K562 (cell line): ENCODE data around the gene ZFP14. TPM values are rescaled to one million over a fixed set of nuclear protein-coding genes. Genes with fewer than 3 reads are reported as not detected.

Experiments used
- ATAC-seq: fragments of 200-7000 bp; cut with Tn5 transposase; 3 replicates; pipeline ENCODE4 v1.9.1; 2020; ENCODE audit warnings: moderate library complexity
- BruUV-seq: library from RNA; stranded (reverse); fragments of 400-500 nt; replicated peaks from 2 replicates; lab custom pipeline; 2021; lab: Mats Ljungman, UMichigan
- CTCF ChIA-PET: fragments of 300-600 bp; formaldehyde crosslinking; extraction: SDS; loops from one replicate; lab custom pipeline; 2021; ENCODE audit warnings: low intra/inter-chr PET ratio; lab: Yijun Ruan, JAX
- POLR2A ChIA-PET: fragments of 300-600, 350-650 bp; sonication (Branson Sonifier 250); formaldehyde crosslinking; extraction: SDS; loops from one replicate; lab custom pipeline; 2021; ENCODE audit warnings: antibody characterized with exemption, inconsistent platforms; lab: Yijun Ruan, JAX
- DNase-seq, 4 experiments: peaks; one replicate each; pipeline versions ENCODE4 v3.0.0 to v3.0.0-alpha.2; 2011 to 2018; ENCODE audit warnings: low spot score in 3 of 4, mixed read lengths in 3 of 4; ENCODE audit errors: extremely low read depth in 1 of 4
- FAIRE-seq: peaks from 2 replicates; lab custom pipeline; 2011; peaks lifted over from hg19 to GRCh38; lab: Jason Lieb, UNC
- H2AFZ ChIP-seq: 2 replicates; pipeline ENCODE4 v1.6.0; 2011; ENCODE audit warnings: low read depth, low read length, control low read depth, inconsistent platforms
- H3K27ac ChIP-seq: fragments of 200-600 bp; 3 replicates; pipeline ENCODE4 v1.8.0; 2011; ENCODE audit warnings: low read depth, mild to moderate bottlenecking, control low read depth, inconsistent platforms, low read length, moderate library complexity, mixed read lengths; ENCODE audit errors: extremely low read depth
- H3K27me3 ChIP-seq, 2 experiments: fragments of 300-600 bp in 1 of 2; 2 replicates in 1 of 2; 3 replicates in 1 of 2; pipeline versions ENCODE4 v1.6.0 to v1.8.0; 2011; ENCODE audit warnings: inconsistent platforms in 2 of 2, low read length in 2 of 2, mild to moderate bottlenecking in 1 of 2, mixed read lengths in 1 of 2, moderate library complexity in 1 of 2; ENCODE audit not compliant: control insufficient read depth in 2 of 2, insufficient read depth in 2 of 2
- H3K36me3 ChIP-seq: fragments of 300-600 bp; 3 replicates; pipeline ENCODE4 v1.8.0; 2011; ENCODE audit warnings: mild to moderate bottlenecking, low read length, inconsistent platforms; ENCODE audit not compliant: control insufficient read depth, insufficient read depth
- H3K4me1 ChIP-seq, 2 experiments: fragments of 200-600 bp in 1 of 2; replicated peaks in 1 of 2; 2 replicates in 1 of 2; 3 replicates in 1 of 2; pipeline versions ENCODE4 v1.5.1 to v1.8.0; 2011; ENCODE audit warnings: inconsistent platforms in 2 of 2, low read length in 2 of 2, mild to moderate bottlenecking in 1 of 2, mixed read lengths in 1 of 2, moderate library complexity in 1 of 2; ENCODE audit not compliant: control insufficient read depth in 2 of 2, insufficient read depth in 2 of 2
- H3K4me2 ChIP-seq: 2 replicates; pipeline ENCODE4 v1.6.1; 2011; ENCODE audit warnings: low read length, control low read depth, inconsistent platforms, mixed read lengths; ENCODE audit not compliant: insufficient read depth
- H3K4me3 ChIP-seq: fragments of 200-600 bp; sonication (generic), shearing (Covaris generic); 2 replicates; pipeline ENCODE4 v1.5.1; 2016; ENCODE audit warnings: control low read depth, inconsistent platforms
- H3K79me2 ChIP-seq: fragments of 200-600 bp; 3 replicates; pipeline ENCODE4 v1.8.0; 2011; ENCODE audit warnings: low read length, inconsistent platforms; ENCODE audit not compliant: control insufficient read depth, insufficient read depth
- H3K9ac ChIP-seq, 2 experiments: 2 replicates each; pipeline versions ENCODE4 v1.6.0 to v1.6.1; 2011; ENCODE audit warnings: low read depth in 2 of 2, low read length in 2 of 2, control low read depth in 1 of 2, inconsistent platforms in 1 of 2, mild to moderate bottlenecking in 1 of 2, mixed read lengths in 1 of 2; ENCODE audit not compliant: insufficient read depth in 1 of 2
- H3K9me1 ChIP-seq: one replicate; pipeline ENCODE4 v1.6.0; 2011; ENCODE audit warnings: inconsistent platforms, mild to moderate bottlenecking, low read length, moderate library complexity; ENCODE audit not compliant: control insufficient read depth, insufficient read depth
- H3K9me3 ChIP-seq: replicated peaks from 2 replicates; pipeline ENCODE4 v1.5.1; 2011; ENCODE audit warnings: low read depth, low read length, inconsistent platforms; ENCODE audit not compliant: control insufficient read depth, insufficient read depth
- H4K20me1 ChIP-seq: replicated peaks from 2 replicates; pipeline ENCODE4 v1.6.1; 2011; ENCODE audit warnings: low read length, inconsistent platforms, mixed read lengths; ENCODE audit not compliant: control insufficient read depth, insufficient read depth
- ASH1L ChIP-seq: fragments of 450-650 bp; IDR thresholded peaks from 2 replicates; pipeline ENCODE4 v1.6.1; 2018; ENCODE audit warnings: borderline replicate concordance, mild to moderate bottlenecking, low read depth; ENCODE audit not compliant: partially characterized antibody
- GABPA ChIP-seq: fragments of 200-800 bp; sonication (Bioruptor generic); conservative IDR thresholded peaks from 2 replicates; pipeline ENCODE4 v1.6.1; 2016; ENCODE audit warnings: low read depth, missing genetic modification characterization, missing compliant biosample characterization
- LARP7 ChIP-seq: fragments of 450-650 bp; IDR thresholded peaks from 2 replicates; pipeline ENCODE4 v1.6.1; 2016
- PHB2 ChIP-seq: fragments of 450-650 bp; IDR thresholded peaks from 2 replicates; pipeline ENCODE4 v1.6.1; 2017; ENCODE audit warnings: low read depth
- ZBTB7A ChIP-seq: IDR thresholded peaks from 2 replicates; pipeline ENCODE4 v1.6.1; 2011; ENCODE audit warnings: low read depth, mild to moderate bottlenecking, low read length, moderate library complexity, borderline replicate concordance; ENCODE audit not compliant: control insufficient read depth
- ZKSCAN3 ChIP-seq: fragments of 250-450 bp; sonication (Bioruptor Pico); IDR thresholded peaks from 2 replicates; pipeline ENCODE4 v1.4.0; 2020
- ZNF444 ChIP-seq: fragments of 250-450 bp; sonication (Bioruptor Pico); IDR thresholded peaks from 2 replicates; pipeline ENCODE4 v1.4.0; 2020; ENCODE audit warnings: mild to moderate bottlenecking, moderate library complexity
- ZNF830 ChIP-seq: fragments of 250-450 bp; sonication (Bioruptor Pico); IDR thresholded peaks from 2 replicates; pipeline ENCODE4 v1.5.0; 2021; ENCODE audit warnings: mild to moderate bottlenecking
- WGBS: fragments of 100-300 bp; shearing (Covaris generic); methylation state at CpG from one replicate; pipeline ENCODE4 v1.1.6; 2016; ENCODE audit warnings: low coverage, mixed read lengths; ENCODE audit not compliant: insufficient coverage; ENCODE audit errors: missing lambda C conversion rate; 5-methylcytosine and 5-hydroxymethylcytosine counted together
- in situ Hi-C: fragments of 300-500 bp; cut with MboI; formaldehyde crosslinking; loops from 4 replicates; pipeline ENCODE4 v1.15.0; 2018; ENCODE audit warnings: inconsistent platforms, mixed read lengths
- intact Hi-C: fragments of 100-400 bp; cut with micrococcal nuclease; formaldehyde crosslinking; loops from 2 replicates; pipeline ENCODE4 v1.14.2; 2022
- polyA plus RNA-seq, 8 experiments: library from polyadenylated mRNA; depleted of rRNA in 4 of 8; stranded (reverse) in 5 of 8; unstranded in 3 of 8; fragments of >200 nt; fragmentation: Nextera tagmentation in 2 of 8; fragmentation: Illumina TruSeq in 1 of 8; extraction: Ambion mirVana in 2 of 8; extraction: Trizol in 1 of 8; gene quantifications; 2 replicates each; pipeline versions ENCODE4 v1.2.1 to v1.2.3, GENCODE V29; 2011 to 2014; ENCODE audit warnings: inconsistent platforms in 1 of 8, missing spikeins in 1 of 8
- total RNA-seq, 7 experiments: library from RNA; depleted of rRNA in 6 of 7; stranded (reverse); fragments of >200 nt in 6 of 7; fragmentation: Illumina TruSeq in 2 of 7; extraction: Trizol in 2 of 7; gene quantifications; 2 replicates each; pipeline versions ENCODE4 v1.2.1 to v1.2.3, GENCODE V29; 2011 to 2021; ENCODE audit warnings: low replicate concordance in 1 of 7
- TF ChIP-seq, protein P1 (sequence below): fragments of 450-650 bp; formaldehyde crosslinking; IDR thresholded peaks from 2 replicates; pipeline ENCODE4 v1.4.0; 2020; ENCODE audit warnings: mild to moderate bottlenecking, moderate library complexity
- TF ChIP-seq, protein P2 (sequence below), 2 experiments: fragments of 150-350 bp in 1 of 2; IDR thresholded peaks; 2 replicates each; pipeline ENCODE4 v1.6.1; 2012 to 2016; ENCODE audit warnings: low read depth in 2 of 2, low read length in 2 of 2, mild to moderate bottlenecking in 1 of 2, moderate library complexity in 1 of 2
- TF ChIP-seq, protein P3 (sequence below): fragments of 250-450 bp; sonication (Bioruptor Pico); IDR thresholded peaks from 2 replicates; pipeline ENCODE4 v1.8.0; 2021; ENCODE audit warnings: borderline replicate concordance, mild to moderate bottlenecking, moderate library complexity; ENCODE audit not compliant: poor library complexity, severe bottlenecking

ZFP14 gene
- total and polyA plus RNA-seq, 9 of the 15 experiments (the other 6 are each of a cell fraction or from before 2014, with no cell fraction given) = 0.80 to 1.9 (median 1.4) TPM

- intact Hi-C loops (no loop called here), in situ Hi-C loops (no loop called here)
- Histone ChIP-seq H3K9me1 (no peaks in the 10 kb centered on the region), H2AFZ (no peak overlapping the region), H3K79me2 (no peaks in the 10 kb centered on the region), H3K4me1 (no peaks in the 10 kb centered on the region), H3K4me2 (no peak overlapping the region), H3K4me3 (no peak overlapping the region), H3K9me3 (no peaks in the 10 kb centered on the region), H4K20me1 (no peaks in the 10 kb centered on the region)
- BruUV-seq = no TSS peak
- CTCF ChIA-PET = no interaction called here
- ATAC-seq (no peak), FAIRE-seq (no peak), DNase-seq (no peak)
- WGBS = 30% methylated on average over 3 of the region's 3 CpGs
- TF ChIP-seq ZNF830 = no peak
- no peak for TF ChIP-seq GABPA (tag)
- no peak for TF ChIP-seq PHB2
- TF ChIP-seq, all 486 proteins: peak for 0
- Histone ChIP-seq H3K27ac (no peak overlapping the region), H3K9ac (no peak overlapping the region), H3K36me3 (peaks cover 31% of the 10 kb centered on the region; the same call in 1 of the 3 replicates), H3K27me3 (no peaks in the 10 kb centered on the region)
- POLR2A ChIA-PET = interaction anchor here (1.0 kb wide), 1 partner anchor 10 kb away, joined by 4 read pairs; no protein-coding TSS in a partner anchor
Observed at GRCh38 chr19:36404498-36404897, 25.5 kb upstream of the ZFP14 start.

- H4K20me1 ChIP-seq = no peaks in the 10 kb centered on the region
- POLR2A ChIA-PET = interaction anchor here (0.6 kb wide), 1 partner anchor 171 kb away, joined by 3 read pairs; no protein-coding TSS in a partner anchor
- FAIRE-seq (no peak), ATAC-seq (no peak), DNase-seq (no peak)
- no peak overlapping the region for H3K27ac ChIP-seq
- in situ Hi-C loops = no loop called here
- CTCF ChIA-PET = no interaction called here
- no peak overlapping the region for H2AFZ ChIP-seq
- H3K4me2 ChIP-seq = no peak overlapping the region
- no peaks in the 10 kb centered on the region for H3K79me2 ChIP-seq
- H3K27me3 ChIP-seq = no peaks in the 10 kb centered on the region
- no peak overlapping the region for H3K4me3 ChIP-seq
- intact Hi-C loops = no loop called here
- BruUV-seq = no TSS peak
- H3K4me1 ChIP-seq = no peaks in the 10 kb centered on the region
- H3K9ac ChIP-seq = no peak overlapping the region
- peaks cover 9% of the 10 kb centered on the region; the same call in 1 of the 3 replicates for H3K36me3 ChIP-seq
- H3K9me3 ChIP-seq = no peaks in the 10 kb centered on the region
- H3K9me1 ChIP-seq = no peaks in the 10 kb centered on the region
- 22% methylated on average over 7 of the region's 7 CpGs for WGBS
- no peak for TF ChIP-seq LARP7
- TF ChIP-seq, protein P1, sequence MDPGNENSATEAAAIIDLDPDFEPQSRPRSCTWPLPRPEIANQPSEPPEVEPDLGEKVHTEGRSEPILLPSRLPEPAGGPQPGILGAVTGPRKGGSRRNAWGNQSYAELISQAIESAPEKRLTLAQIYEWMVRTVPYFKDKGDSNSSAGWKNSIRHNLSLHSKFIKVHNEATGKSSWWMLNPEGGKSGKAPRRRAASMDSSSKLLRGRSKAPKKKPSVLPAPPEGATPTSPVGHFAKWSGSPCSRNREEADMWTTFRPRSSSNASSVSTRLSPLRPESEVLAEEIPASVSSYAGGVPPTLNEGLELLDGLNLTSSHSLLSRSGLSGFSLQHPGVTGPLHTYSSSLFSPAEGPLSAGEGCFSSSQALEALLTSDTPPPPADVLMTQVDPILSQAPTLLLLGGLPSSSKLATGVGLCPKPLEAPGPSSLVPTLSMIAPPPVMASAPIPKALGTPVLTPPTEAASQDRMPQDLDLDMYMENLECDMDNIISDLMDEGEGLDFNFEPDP (CRISPR knock-in tag) = no peak
- TF ChIP-seq ASH1L = no peak
- TF ChIP-seq, protein P2, sequence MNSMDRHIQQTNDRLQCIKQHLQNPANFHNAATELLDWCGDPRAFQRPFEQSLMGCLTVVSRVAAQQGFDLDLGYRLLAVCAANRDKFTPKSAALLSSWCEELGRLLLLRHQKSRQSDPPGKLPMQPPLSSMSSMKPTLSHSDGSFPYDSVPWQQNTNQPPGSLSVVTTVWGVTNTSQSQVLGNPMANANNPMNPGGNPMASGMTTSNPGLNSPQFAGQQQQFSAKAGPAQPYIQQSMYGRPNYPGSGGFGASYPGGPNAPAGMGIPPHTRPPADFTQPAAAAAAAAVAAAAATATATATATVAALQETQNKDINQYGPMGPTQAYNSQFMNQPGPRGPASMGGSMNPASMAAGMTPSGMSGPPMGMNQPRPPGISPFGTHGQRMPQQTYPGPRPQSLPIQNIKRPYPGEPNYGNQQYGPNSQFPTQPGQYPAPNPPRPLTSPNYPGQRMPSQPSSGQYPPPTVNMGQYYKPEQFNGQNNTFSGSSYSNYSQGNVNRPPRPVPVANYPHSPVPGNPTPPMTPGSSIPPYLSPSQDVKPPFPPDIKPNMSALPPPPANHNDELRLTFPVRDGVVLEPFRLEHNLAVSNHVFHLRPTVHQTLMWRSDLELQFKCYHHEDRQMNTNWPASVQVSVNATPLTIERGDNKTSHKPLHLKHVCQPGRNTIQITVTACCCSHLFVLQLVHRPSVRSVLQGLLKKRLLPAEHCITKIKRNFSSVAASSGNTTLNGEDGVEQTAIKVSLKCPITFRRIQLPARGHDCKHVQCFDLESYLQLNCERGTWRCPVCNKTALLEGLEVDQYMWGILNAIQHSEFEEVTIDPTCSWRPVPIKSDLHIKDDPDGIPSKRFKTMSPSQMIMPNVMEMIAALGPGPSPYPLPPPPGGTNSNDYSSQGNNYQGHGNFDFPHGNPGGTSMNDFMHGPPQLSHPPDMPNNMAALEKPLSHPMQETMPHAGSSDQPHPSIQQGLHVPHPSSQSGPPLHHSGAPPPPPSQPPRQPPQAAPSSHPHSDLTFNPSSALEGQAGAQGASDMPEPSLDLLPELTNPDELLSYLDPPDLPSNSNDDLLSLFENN (IDR thresholded peaks at IDR 0.05; ENCODE audit: low read depth in 2 of 2, low read length in 2 of 2) = no peak
- TF ChIP-seq ZNF444 (CRISPR knock-in tag) = no peak
- TF ChIP-seq, protein P3, sequence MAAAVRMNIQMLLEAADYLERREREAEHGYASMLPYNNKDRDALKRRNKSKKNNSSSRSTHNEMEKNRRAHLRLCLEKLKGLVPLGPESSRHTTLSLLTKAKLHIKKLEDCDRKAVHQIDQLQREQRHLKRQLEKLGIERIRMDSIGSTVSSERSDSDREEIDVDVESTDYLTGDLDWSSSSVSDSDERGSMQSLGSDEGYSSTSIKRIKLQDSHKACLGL = no peak
- TF ChIP-seq ZKSCAN3 (CRISPR knock-in tag) = no peak
- TF ChIP-seq ZBTB7A = no peak
Observed at GRCh38 chr19:36401475-36401874, 22.5 kb upstream of the ZFP14 start.
